Measurements from ENCODE around the gene C7.

C7 gene

DNA sequence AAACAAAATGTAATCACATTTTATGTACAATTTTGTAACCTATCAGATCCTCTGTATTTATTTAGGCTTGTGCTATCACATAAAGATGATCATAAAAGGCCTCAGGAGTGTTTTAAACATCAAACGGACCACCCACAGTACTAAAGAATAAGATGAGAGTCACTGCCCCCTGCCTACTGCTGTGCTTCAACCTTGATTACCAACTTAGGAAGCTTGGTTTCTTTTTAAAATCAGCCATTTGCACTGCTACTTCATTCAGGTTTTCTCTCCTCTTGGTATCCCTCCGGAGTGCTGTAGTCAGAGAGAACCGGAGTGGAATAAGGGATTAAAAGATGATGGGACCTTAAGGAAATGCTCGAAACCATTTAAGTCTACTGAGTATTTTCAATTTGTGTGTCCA lies 6.9 kb downstream of the C7 start:
- no peak for DNase-seq (ENCODE audit: low read depth in 2 of 2)

DNA sequence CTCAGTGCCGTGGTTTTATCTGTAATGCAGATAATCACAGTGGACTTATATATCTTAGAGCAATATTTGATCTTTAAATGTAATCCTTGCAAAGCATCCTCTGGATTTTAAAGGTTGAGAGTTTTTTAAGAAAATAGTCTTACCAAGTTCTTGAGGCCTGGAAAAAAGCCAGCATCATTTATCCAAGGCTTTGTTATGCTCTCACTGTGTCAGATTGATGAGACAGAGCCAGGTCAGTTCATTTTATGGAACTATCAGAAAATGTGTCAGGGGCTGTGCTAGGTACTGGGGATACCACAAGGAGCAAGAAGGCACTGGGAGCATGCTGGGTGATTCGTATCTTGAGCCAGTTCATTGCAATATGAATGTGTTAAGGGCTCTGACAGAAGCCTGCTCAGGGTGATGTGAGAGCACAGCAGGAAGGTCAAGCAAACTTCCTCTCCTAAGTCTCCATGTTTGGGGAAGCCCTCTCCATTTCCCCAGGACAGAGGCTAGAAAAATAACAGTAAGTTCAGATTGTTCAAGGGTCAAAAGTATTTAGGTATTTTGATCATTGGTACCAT lies 19.7 kb downstream of the C7 start:
- no peak for DNase-seq (ENCODE audit: low read depth in 2 of 2)

DNA sequence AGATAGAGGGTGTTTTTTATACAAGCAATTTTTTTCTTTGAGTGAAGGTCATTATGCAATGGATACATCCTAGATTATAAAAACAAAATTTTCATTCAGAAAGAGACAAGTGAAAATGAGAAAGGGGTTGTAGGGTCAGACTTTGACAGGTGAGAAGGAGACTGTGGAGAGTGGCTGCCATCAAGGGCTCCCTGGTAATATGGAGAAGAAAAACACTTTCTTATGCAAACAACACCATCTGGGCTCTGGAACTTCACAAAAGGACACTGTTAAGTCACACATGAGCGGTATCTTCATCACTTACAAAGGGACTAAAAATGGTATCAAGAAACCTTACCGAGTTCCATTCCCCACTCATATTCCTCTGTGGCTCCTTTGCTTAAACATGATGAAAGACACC lies 23.5 kb downstream of the C7 start:
- no peak for DNase-seq (ENCODE audit: low read depth in 2 of 2)

DNA sequence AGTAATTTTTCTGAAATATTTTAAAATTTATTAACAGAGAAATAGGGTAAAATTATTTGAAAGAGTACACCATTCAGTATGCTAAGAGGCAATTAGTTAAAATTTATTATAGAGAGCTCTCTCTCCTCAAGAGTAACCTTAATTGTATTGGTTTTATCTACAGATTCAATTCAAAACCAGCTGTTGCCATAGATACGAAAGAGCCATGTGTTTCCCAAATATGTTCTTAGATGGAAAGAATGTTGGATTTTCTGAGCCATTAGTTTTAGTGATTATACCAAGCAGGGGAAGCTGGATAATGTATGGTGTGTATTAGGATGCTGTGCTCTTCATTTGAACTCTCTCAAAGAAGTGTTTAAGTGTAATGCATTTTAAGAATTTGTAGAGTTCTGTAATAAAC lies 27.8 kb downstream of the C7 start:
- DNase-seq (ENCODE audit: low read depth in 2 of 2), result no peak

DNA sequence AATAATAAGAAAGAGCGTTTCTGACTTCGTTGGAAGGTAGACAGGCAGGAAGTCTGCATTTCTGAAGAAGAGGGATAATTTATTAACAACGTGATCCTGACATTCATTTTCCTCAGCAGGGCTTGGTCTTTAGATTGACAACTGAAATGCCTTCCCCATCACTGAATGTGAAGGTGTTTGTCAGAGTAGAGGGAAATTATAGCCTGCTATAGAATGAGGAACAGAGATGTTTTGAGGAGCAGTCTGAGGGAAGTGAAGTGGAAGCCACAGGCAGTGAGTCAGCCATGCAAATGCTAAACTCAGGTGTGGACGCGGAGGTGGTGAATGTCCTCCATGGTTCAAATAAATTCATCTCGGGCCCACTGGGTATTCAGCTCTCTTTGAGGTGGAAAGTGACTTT lies 30.5 kb downstream of the C7 start:
- no peak for DNase-seq (ENCODE audit: low read depth in 2 of 2)

DNA sequence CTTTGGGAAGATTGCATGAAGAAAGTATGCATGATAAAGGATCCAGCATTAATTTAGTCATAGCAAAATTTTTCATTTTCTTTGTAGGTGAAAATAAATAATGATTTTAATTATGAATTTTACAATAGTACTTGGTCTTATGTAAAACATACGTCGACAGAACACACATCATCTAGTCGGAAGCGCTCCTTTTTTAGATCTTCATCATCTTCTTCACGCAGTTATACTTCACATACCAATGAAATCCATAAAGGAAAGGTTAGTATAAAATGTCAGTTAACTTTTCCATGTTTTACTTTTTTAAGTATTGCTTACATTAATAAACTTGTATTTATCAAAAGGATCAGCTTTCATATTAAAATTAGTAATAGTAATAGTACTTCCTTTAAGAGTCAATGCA lies 35.8 kb downstream of the C7 start:
- no peak for DNase-seq (ENCODE audit: low read depth in 2 of 2)

DNA sequence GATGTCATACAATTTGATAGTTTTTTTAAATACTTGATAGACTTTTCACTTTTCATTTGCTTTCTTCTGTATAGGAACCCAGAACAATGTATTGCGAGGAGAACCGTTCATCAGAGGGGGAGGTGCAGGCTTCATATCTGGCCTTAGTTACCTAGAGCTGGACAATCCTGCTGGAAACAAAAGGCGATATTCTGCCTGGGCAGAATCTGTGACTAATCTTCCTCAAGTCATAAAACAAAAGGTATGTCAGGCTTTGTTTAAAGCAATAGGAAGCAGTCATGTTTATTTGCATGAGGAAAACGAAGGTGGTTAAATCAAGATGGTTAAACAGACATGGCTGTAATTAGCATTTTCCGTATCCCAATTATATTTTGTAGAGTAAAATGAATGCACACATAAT lies 46.0 kb downstream of the C7 start:
- no peak for DNase-seq (ENCODE audit: low read depth in 2 of 2)

DNA sequence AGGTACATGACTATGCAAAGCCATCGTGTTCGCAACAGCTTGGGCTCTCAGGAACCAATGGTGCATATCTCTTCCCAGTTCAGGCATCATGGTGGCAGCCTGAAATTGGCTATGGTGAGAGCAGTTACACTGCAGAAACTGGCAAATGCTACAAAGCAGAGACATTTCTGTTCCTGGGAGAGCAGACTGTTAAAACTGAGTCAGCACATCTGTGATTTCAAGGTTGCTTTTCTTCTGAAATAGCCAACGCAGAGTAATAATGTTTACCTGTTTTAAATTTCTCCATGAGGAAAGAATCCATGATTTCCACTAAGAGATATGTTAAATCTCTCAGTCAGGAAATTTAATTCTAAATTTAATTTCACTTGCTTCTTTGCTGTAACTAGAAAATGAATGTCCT lies 47.8 kb downstream of the C7 start:
- no peak for DNase-seq (ENCODE audit: low read depth in 2 of 2)

DNA sequence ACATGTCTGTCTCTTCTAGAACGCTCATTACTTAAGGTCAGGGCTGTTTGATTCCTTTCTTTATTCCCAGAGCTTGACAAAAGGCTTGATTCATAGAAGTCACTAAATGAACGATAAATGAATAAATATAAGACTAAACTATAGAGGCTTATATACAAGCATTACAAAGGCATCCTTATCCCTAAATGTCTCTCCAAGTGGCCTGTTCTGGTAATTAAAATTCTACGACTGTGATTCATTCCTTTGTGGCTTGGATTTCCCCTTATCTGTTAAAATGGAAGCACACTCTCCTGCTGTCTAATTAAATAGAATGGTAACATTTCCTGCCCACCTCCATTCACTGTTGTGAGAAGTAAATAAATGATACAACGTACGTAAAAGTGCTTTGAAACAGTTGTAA lies 49.5 kb downstream of the C7 start:
- no peak for DNase-seq (ENCODE audit: low read depth in 2 of 2)

DNA sequence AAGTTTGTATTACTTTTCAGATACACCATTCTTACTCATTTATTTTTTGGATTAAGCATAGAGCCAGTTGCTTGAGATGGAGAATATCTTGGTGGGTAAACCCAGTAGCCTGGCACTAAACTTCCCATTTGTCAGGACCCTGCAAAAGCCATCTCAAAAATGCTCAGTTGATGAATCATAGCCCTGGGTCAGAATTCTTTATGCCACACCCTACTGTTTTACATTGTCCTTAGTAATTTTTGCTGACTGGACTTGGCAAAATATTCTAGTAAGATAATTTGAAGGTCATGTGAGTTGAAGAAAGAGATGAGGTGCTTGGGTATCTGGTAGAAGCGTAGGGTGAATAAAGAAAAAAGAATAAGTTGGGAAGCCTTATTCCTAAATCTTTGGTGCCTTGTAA lies 50.7 kb downstream of the C7 start:
- no peak for DNase-seq (ENCODE audit: low read depth in 2 of 2)

DNA sequence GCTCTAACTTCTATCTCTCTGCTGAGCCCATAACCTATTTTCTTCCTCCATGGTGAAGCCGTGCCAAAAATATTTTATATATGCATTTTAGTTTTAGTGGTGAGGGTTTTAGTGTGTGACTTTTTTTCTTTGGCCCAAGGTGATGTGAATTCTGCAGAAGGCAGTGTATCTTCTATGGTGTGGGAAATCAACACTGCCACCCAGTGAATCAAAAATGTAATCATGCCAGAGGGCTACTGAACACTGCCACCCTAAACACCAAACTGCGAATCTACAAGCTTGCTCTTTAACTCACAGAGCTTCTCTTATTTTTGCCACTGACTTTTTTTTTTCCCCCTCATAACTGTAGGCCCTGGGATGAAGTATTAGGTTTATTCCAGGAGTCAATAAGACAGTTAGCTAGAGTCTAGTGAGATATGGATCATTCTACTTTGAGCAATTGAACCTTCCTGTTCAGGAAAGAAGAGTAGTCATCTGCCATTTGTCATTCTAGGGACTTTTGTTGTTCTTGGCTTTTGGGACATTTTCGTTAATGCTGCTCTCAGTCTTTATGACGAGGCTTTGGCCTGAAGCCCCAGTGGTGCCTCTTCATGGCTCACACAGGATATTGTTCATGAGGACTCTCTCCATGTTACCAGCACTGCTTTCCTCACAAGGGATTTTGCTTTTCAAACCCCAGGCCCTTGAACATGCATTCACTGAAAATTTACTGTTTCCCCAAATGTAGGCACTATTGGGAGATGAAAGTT lies 53.1 kb downstream of the C7 start:
- no peak for DNase-seq (ENCODE audit: low read depth in 2 of 2)

DNA sequence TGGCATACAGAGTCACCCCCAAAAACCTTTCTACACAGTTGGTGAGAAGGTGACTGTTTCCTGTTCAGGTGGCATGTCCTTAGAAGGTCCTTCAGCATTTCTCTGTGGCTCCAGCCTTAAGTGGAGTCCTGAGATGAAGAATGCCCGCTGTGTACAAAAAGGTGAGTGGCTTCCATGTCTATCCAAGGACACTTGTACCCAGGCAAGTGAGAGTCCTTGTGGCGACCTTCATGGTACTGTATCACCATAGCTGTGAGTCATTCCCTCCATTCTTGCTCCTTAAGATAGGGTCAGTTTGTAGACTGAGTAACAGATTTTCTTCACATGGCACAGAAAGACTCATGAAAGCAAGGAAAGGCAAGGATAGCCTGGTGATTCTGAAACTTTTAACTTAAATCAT lies 63.1 kb downstream of the C7 start:
- DNase-seq (ENCODE audit: low read depth in 2 of 2), result no peak

DNA sequence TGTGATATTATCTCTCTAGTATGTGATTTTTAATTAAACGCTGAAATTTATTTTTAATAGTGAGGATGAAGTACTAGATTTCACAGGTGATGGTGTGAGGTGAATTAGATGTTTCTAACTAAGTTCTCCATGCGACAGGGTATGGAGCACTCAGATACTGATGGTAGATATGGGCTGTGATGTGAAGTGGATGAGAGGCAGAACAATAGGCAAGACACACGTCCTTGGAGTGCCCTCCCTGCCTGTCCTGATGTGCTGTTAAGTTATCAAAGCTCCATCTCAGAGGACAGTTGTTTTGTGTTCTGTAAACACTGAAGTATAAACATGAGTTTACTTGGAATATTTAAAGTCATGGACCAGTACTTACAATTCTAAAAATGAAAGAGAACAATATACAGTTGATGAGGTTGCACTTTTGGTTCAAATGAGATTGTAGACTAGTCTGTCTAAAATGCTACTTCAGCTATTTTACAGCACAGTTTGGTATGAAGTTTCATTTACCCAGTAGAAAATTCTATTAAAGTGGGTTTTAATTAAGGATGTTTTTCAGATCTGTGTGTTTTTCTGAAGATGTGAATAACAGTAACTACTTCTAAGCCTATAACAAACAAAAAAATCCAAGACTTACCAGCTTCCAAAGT lies 64.2 kb downstream of the C7 start:
- DNase-seq (ENCODE audit: low read depth in 2 of 2), result no peak

DNA sequence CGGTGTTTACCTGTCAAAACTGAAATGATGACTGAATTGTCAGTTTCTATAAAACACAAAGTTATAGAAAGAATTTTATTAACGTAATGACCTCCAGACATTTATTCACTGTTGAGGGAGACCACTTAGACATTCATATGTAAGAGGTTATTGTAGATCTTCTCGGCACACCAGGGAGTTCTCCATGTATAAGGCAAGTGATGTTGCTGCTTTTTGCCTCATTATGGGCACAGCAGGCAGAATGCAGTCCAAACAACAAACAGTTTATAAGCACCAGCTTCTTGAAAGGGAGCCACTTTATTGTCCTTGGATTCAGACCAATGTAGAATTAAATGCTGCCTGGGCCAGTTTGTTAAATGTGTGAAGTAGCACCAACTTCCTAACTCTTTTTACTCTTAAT lies 66.7 kb downstream of the C7 start:
- DNase-seq (ENCODE audit: low read depth in 2 of 2), result no peak

DNA sequence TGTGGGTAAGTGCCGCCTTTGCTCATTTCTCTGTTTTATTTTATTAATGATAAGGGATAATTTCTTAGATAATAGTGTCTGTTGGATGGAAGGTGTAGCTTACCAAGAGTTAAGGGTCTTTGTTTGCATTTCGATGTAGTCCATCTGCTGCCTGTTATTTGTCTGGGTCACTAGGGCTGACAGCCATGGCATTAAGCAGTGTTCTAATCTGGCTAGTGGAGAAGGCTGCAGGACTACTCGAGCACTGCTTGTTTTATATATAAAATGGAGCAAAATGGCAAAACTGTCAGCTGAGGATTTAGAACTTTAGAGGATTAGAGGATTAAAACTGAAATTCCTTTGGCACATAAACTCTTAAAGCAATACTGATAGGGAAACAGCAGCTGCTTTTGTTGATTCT lies 67.5 kb downstream of the C7 start:
- DNase-seq (ENCODE audit: low read depth in 2 of 2), result no peak

DNA sequence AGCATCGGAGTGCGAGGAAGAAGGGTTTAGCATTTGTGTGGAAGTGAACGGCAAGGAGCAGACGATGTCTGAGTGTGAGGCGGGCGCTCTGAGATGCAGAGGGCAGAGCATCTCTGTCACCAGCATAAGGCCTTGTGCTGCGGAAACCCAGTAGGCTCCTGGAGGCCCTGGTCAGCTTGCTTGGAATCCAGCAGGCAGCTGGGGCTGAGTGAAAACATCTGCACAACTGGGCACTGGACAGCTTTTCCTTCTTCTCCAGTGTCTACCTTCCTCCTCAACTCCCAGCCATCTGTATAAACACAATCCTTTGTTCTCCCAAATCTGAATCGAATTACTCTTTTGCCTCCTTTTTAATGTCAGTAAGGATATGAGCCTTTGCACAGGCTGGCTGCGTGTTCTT lies 72.1 kb downstream of the C7 start:
- DNase-seq (ENCODE audit: low read depth in 2 of 2), result no peak

DNA sequence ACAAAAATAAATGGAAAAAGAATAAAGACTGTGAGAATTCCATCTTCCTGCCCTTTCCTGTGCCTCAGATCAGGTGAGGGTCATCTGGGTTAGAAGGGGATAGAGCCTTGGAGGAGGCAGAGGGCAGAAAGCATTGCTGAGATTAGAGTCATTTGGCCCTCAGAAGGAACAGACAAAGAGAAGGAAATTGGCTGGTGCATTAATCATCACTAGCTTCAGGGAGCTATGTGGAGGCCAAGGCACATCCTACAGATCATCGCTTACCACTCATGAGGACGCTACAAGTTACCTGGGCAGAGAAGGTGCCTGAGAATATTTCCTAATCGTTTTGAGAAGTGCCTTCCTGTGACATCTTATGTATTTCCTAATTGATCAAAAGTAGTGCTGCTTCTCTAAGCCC lies 74.5 kb downstream of the C7 start:
- no peak for DNase-seq (ENCODE audit: low read depth in 2 of 2)

DNA sequence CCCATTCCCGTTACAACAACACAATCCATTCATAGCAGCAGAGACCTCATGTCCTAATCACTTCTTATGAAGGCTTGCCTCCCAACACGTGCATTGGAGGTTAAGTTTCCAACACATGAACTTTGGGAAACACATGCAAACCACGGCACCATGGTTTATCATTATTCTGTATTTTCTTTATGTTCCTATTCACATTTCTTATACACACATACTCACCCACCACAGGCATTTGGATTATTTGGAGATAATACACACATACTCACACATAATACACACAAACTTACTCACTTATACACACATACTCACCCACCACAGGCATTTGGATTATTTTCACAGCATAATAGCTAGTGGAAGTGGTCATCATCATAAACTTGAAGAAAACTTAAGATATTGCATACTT lies 75.6 kb downstream of the C7 start:
- no peak for DNase-seq (ENCODE audit: low read depth in 2 of 2)

DNA sequence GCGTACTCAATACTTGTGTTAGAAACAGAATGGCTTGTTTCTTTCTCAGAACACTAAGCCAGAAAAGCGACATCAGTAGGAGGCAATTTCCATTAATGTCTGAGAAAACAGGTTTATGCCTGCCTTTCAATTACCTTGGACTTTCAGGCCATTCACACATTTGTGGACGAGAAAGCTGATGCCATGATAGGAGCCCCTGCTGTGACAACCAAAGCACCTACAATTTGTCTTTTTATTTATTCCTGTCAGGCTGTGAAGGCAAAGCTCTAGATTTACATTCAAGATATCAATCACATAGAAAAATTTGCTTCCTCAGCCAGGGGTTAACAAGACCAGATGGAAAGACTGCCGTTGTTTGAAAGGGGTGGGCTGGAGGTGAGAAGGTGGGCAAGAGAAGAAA lies 76.2 kb downstream of the C7 start:
- no peak for DNase-seq (ENCODE audit: low read depth in 2 of 2)

DNA sequence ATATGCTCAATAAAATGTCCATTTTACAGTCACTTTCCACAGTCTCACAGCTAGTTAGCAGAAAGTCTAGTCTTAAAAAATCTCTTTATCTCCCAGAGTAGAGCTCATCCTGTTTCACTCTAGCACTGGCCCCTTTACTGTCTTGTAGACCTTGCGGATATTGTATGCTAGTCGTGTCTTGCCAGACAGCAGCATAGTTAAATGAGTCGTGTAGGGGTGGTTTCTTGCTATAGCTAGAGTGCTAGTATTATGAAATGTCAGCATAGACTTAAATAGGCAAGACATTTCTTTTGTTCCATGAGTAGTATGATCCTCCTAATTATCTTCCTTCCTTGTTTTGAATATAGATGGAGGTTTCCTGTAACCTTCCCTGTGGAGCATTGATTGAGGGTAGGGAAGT lies 77.4 kb downstream of the C7 start:
- DNase-seq (ENCODE audit: low read depth in 2 of 2), result no peak

DNA sequence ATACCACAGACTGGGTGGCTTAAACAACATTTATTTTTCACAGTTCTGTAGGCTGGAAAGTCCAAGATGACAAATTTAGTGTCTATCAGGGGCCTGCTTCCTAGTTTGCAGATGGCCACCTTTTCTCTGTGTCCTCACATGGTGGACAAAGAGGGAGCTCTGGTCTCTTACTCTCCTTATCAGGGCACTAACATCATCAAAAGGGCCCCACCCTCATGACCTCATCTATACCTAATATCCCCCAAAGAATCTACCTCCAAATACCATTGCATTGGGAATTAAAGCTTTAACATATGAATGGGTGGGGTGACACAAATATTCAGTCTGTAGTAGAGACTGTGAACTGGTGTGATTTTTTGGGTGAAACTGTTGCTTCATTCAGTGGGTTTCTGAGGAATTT lies 78.1 kb downstream of the C7 start:
- DNase-seq (ENCODE audit: low read depth in 2 of 2), result no peak

DNA sequence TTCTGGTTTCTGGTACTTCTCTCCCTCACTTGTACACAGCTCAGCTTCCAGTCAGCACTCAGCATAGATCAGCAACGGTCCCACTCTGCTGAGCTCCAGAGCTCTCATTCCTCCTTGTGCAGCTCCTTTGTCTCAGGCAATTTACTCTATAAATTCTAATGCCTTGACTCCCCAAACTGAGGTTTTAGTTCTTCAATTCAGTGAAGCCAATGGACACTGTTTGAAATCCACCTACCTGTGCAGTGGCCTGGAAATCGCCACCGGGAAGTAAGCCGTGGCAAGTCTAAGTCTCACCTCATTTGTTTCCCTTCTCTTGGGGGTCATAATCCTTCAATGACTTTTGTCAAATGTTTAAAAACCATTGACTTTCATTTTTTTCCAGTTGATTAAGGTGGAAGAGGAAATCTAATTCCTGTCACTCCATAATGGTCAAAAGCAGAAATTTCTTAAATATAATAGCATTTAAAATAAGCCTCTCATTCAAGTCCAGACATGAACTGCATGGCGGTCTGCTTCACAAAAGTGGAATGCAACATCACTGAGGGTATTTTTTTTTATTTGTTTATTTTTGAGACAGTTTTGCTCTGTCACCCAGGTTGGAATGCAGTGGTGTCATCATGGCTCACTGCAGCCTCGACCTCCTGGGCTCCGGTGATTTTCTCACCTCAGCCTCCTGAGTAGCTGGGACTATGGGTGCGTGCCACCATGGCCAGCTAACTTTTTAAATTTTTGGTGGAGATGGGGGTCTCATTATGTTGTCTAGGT lies 79.6 kb downstream of the C7 start:
- DNase-seq (ENCODE audit: low read depth in 2 of 2), result no peak
